Measurements from ENCODE around the gene HRH2.

- TF ChIP-seq CTCF (IDR thresholded peaks at IDR 0.05; ENCODE audit: insufficient read depth, low read length): no peak
- no peak for TF ChIP-seq POLR2AphosphoS5 (IDR thresholded peaks at IDR 0.05; ENCODE audit: low read depth)
- no peak for TF ChIP-seq REST (IDR thresholded peaks at IDR 0.05; ENCODE audit: insufficient replicate concordance, low read depth)
These were observed 28.5 kb downstream of the HRH2 start for GRCh38 chr5:175686396-175686795.

Data from HL-60 (cell line).